H1 (cell line): ENCODE measurements around the gene NUBP2. TPM values are rescaled to one million over a fixed set of nuclear protein-coding genes. Genes with fewer than 3 reads are reported as not detected.

ENCODE experiments used
- CTCF ChIA-PET: fragments of 300-600 bp; sonication (Branson Sonifier 250); formaldehyde crosslinking; loops from one replicate; lab custom pipeline; 2021; ENCODE audit not compliant: partially characterized antibody; lab: Charles Lee
- POLR2A ChIA-PET: fragments of 300-600 bp; sonication (Branson Sonifier 250); formaldehyde crosslinking; loops from one replicate; lab custom pipeline; 2021; ENCODE audit warnings: inconsistent platforms; ENCODE audit not compliant: partially characterized antibody; lab: Charles Lee
- DNase-seq, 2 experiments: peaks; one replicate each; pipeline versions ENCODE4 v3.0.0 to v3.0.0-alpha.2; 2010 to 2022; ENCODE audit warnings: low spot score in 2 of 2, low read depth in 1 of 2, mixed read lengths in 1 of 2
- FAIRE-seq: peaks from 2 replicates; lab custom pipeline; 2011; peaks lifted over from hg19 to GRCh38; lab: Jason Lieb, UNC
- H2AFZ ChIP-seq: 2 replicates; pipeline ENCODE4 v1.8.1; 2012; ENCODE audit warnings: low read length, inconsistent platforms
- H2AK5ac ChIP-seq: 2 replicates; pipeline ENCODE4 v1.6.1; 2013; ENCODE audit warnings: low read depth, low read length
- H2BK120ac ChIP-seq: replicated peaks from 2 replicates; pipeline ENCODE3; 2013; ENCODE audit warnings: low read depth, low read length, inconsistent platforms
- H2BK12ac ChIP-seq: 2 replicates; pipeline ENCODE4 v1.6.1; 2013; ENCODE audit warnings: low read depth, low read length
- H2BK15ac ChIP-seq: 2 replicates; pipeline ENCODE4 v1.6.1; 2013; ENCODE audit warnings: low read length
- H2BK20ac ChIP-seq: 2 replicates; pipeline ENCODE4 v1.6.1; 2013; ENCODE audit warnings: low read length
- H2BK5ac ChIP-seq: 2 replicates; pipeline ENCODE4 v1.6.1; 2013; ENCODE audit warnings: low read depth, low read length
- H3K14ac ChIP-seq: 2 replicates; pipeline ENCODE4 v1.6.1; 2013; ENCODE audit warnings: inconsistent platforms; ENCODE audit not compliant: insufficient read length
- H3K18ac ChIP-seq: 2 replicates; pipeline ENCODE4 v1.6.1; 2013; ENCODE audit warnings: low read length; ENCODE audit errors: extremely low read depth
- H3K23ac ChIP-seq: 2 replicates; pipeline ENCODE4 v1.6.1; 2013; ENCODE audit warnings: inconsistent platforms; ENCODE audit not compliant: insufficient read length
- H3K23me2 ChIP-seq: 2 replicates; pipeline ENCODE4 v1.6.1; 2013; ENCODE audit warnings: low read depth, low read length
- H3K27ac ChIP-seq: 2 replicates; pipeline ENCODE4 v1.6.1; 2011; ENCODE audit warnings: low read depth, low read length, inconsistent platforms
- H3K27me3 ChIP-seq, 4 experiments: replicated peaks in 1 of 4; 1 replicate in 1 of 4; 2 replicates in 3 of 4; pipeline versions ENCODE4 v1.6.1 to v1.8.1; 2011 to 2013; ENCODE audit warnings: low read length in 3 of 4, mild to moderate bottlenecking in 3 of 4, inconsistent platforms in 2 of 4, mixed read lengths in 2 of 4, moderate library complexity in 1 of 4; ENCODE audit not compliant: control insufficient read depth in 3 of 4, insufficient read depth in 3 of 4; ENCODE audit errors: extremely low read depth in 1 of 4
- H3K36me3 ChIP-seq, 4 experiments: 2 replicates each; pipeline versions ENCODE4 v1.6.1 to v1.8.1; 2011 to 2013; ENCODE audit warnings: mild to moderate bottlenecking in 4 of 4, low read length in 3 of 4, moderate library complexity in 2 of 4, control low read depth in 1 of 4, inconsistent platforms in 1 of 4; ENCODE audit not compliant: insufficient read depth in 4 of 4, control insufficient read depth in 2 of 4
- H3K4ac ChIP-seq: replicated peaks from 2 replicates; pipeline ENCODE3; 2013; ENCODE audit warnings: low read length, low read depth, mixed read lengths, inconsistent platforms; ENCODE audit not compliant: insufficient read length
- H3K4me1 ChIP-seq, 4 experiments: replicated peaks in 1 of 4; 1 replicate in 1 of 4; 2 replicates in 3 of 4; pipeline versions ENCODE4 v1.6.1 to v1.8.1; 2011 to 2013; ENCODE audit warnings: low read length in 3 of 4, inconsistent platforms in 2 of 4, mixed read lengths in 1 of 4; ENCODE audit not compliant: insufficient read depth in 4 of 4, control insufficient read depth in 3 of 4
- H3K4me2 ChIP-seq, 2 experiments: 2 replicates each; pipeline versions ENCODE4 v1.6.1 to v1.8.1; 2011 to 2013; ENCODE audit warnings: low read depth in 2 of 2, low read length in 2 of 2, control low read depth in 1 of 2, inconsistent platforms in 1 of 2, mild to moderate bottlenecking in 1 of 2; ENCODE audit not compliant: insufficient read depth in 1 of 2
- H3K4me3 ChIP-seq, 4 experiments: fragments of 200-600, 300-600 bp in 1 of 4; sonication (generic), shearing (Covaris generic), sonication (Bioruptor Twin) in 1 of 4; 2 replicates each; pipeline versions ENCODE4 v1.5.1 to v1.8.1; 2011 to 2016; ENCODE audit warnings: low read length in 4 of 4, low read depth in 3 of 4, control low read depth in 2 of 4, inconsistent platforms in 2 of 4, mild to moderate bottlenecking in 2 of 4, mixed read lengths in 1 of 4, moderate library complexity in 1 of 4; ENCODE audit not compliant: insufficient read depth in 2 of 4; ENCODE audit errors: extremely low read depth in 1 of 4
- H3K56ac ChIP-seq: replicated peaks from 2 replicates; pipeline ENCODE3; 2013; ENCODE audit warnings: low read depth, mild to moderate bottlenecking, mixed read lengths, low read length, inconsistent platforms; ENCODE audit not compliant: insufficient read length
- H3K79me1 ChIP-seq: 2 replicates; pipeline ENCODE4 v1.6.1; 2013; ENCODE audit warnings: low read depth, low read length, control low read depth
- H3K79me2 ChIP-seq, 2 experiments: 2 replicates each; pipeline versions ENCODE4 v1.6.1 to v1.8.1; 2012 to 2013; ENCODE audit warnings: low read length in 2 of 2, mild to moderate bottlenecking in 2 of 2, inconsistent platforms in 1 of 2; ENCODE audit not compliant: insufficient read depth in 2 of 2, control insufficient read depth in 1 of 2
- H3K9ac ChIP-seq, 4 experiments: replicated peaks in 1 of 4; 1 replicate in 1 of 4; 2 replicates in 3 of 4; pipeline versions ENCODE4 v1.6.1 to v1.8.1; 2011 to 2013; ENCODE audit warnings: low read depth in 3 of 4, low read length in 3 of 4, control low read depth in 2 of 4, mild to moderate bottlenecking in 2 of 4, moderate library complexity in 2 of 4, inconsistent platforms in 1 of 4; ENCODE audit errors: extremely low read depth in 1 of 4
- H3K9me3 ChIP-seq, 2 experiments: 2 replicates each; pipeline versions ENCODE4 v1.6.1 to v1.8.1; 2012 to 2013; ENCODE audit warnings: mild to moderate bottlenecking in 2 of 2, moderate library complexity in 2 of 2, control low read depth in 1 of 2, inconsistent platforms in 1 of 2, low read depth in 1 of 2, low read length in 1 of 2, mixed read lengths in 1 of 2; ENCODE audit not compliant: insufficient read depth in 2 of 2
- H4K20me1 ChIP-seq, 2 experiments: replicated peaks in 1 of 2; 2 replicates each; pipeline versions ENCODE3 to v1.8.1; 2011 to 2013; ENCODE audit warnings: inconsistent platforms in 2 of 2, low read length in 2 of 2, mild to moderate bottlenecking in 1 of 2; ENCODE audit not compliant: insufficient read depth in 2 of 2, control insufficient read depth in 1 of 2
- H4K5ac ChIP-seq: 2 replicates; pipeline ENCODE4 v1.6.1; 2013; ENCODE audit warnings: low read length, low read depth, mixed read lengths, inconsistent platforms; ENCODE audit not compliant: insufficient read length
- H4K8ac ChIP-seq: 2 replicates; pipeline ENCODE4 v1.8.0; 2013; ENCODE audit warnings: mild to moderate bottlenecking, moderate library complexity, low read length, inconsistent platforms; ENCODE audit not compliant: insufficient read depth; ENCODE audit errors: extremely low read depth
- H4K91ac ChIP-seq: replicated peaks from 2 replicates; pipeline ENCODE3; 2013; ENCODE audit warnings: low read length, mixed read lengths, inconsistent platforms; ENCODE audit not compliant: insufficient read length
- CREB1 ChIP-seq: IDR thresholded peaks from 2 replicates; pipeline ENCODE4 v1.6.1; 2012; ENCODE audit warnings: inconsistent platforms
- POLR2A ChIP-seq, 2 experiments: IDR thresholded peaks; 1 replicate in 1 of 2; 2 replicates in 1 of 2; pipeline ENCODE4 v1.6.1; 2011; ENCODE audit warnings: low read depth in 2 of 2, low read length in 2 of 2, mild to moderate bottlenecking in 2 of 2; ENCODE audit errors: control extremely low read depth in 1 of 2
- WGBS, 2 experiments: shearing (Covaris generic) in 1 of 2; methylation state at CpG; one replicate each; pipeline versions ENCODE4 v1.1.6 to v1.1.7; 2013 to 2015; ENCODE audit warnings: low lambda C conversion rate in 2 of 2, mixed read lengths in 2 of 2, inconsistent platforms in 1 of 2, low coverage in 1 of 2, missing lambda C conversion rate in 1 of 2; ENCODE audit not compliant: insufficient replicate concordance in 2 of 2, insufficient coverage in 1 of 2, insufficient read length in 1 of 2; ENCODE audit errors: extremely low coverage in 1 of 2, missing lambda C conversion rate in 1 of 2; 5-methylcytosine and 5-hydroxymethylcytosine counted together
- polyA plus RNA-seq, 7 experiments: library from polyadenylated mRNA; depleted of rRNA in 3 of 7; stranded (reverse) in 5 of 7; unstranded in 2 of 7; fragments of >200 nt in 5 of 7; fragments of 200-250 nt in 2 of 7; gene quantifications; 1 replicate in 5 of 7; 2 replicates in 1 of 7; 4 replicates in 1 of 7; pipeline versions ENCODE4 v1.2.1 to v1.2.3, GENCODE V29; 2011 to 2013; ENCODE audit warnings: missing spikeins in 2 of 7, mixed read lengths in 2 of 7
- total RNA-seq: library from RNA; stranded (reverse); fragmentation: NEBNext Ultra II Directional; extraction: Animal tissue kit (Norgen Biotek cat#: 25700); gene quantifications from 2 replicates; pipeline ENCODE4 v1.2.1, GENCODE V29; 2021

NUBP2 gene
- total and polyA plus RNA-seq, 2 of the 8 experiments (the other 6 are each of a cell fraction or from before 2014, with no cell fraction given) = 70.3 to 96.9 TPM

DNA sequence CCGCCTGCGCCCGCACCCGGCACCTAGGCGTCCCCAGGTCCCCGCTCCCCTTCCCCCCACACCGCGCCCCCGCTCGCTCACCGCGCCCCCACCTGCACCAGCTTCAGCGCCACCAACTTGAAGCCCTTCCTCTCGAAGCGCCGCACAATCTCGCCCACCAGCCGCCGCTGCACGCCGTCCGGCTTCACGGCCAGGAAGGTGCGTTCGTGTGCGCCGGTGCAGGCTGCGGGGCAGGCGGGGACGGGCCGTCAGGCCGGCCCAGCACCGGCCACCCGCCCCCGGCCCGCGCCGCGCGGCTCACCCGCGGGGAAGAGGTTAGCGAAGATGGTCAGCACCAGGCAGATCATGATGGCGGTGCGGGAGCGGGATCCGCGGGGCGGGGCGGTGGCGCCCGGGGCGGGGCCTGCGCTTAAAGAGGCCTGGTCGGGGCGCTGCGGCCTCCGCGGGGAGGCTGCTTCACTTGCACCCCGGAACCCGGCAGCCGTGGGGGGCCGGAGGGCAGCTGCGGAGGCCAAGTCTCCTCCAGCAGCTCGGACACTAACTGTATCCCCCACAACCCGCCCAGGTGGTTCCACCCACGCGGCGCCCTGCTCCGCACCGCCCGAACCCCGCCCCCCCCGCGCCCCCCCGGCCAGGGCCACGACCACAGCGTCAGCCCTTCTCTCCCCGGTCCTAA is 11.4 kb upstream of the NUBP2 start, which contains the start of gene NME3:
Gene NME3 (minus strand): TSS at position 356 of the 676 bp plus-strand sequence. CDS start 9 bp downstream, at position 347.
- H3K9ac ChIP-seq = peak within 1 kb of the TSS; percentile 69 to 94 (median 89)
- no peak within 1 kb of the TSS for H2AFZ ChIP-seq
- FAIRE-seq = no peak
- TF ChIP-seq POLR2A (IDR thresholded peaks at IDR 0.05; ENCODE audit: control extremely low read depth in 1 of 2, low read depth in 2 of 2, low read length in 2 of 2) (peak in 1 of 2 experiments; percentile 61; a peak in 2 of 3 replicates), CREB1 (peak; percentile 13; the same call in 1 of the 2 replicates)

More for the DNA sequence above, 11.4 kb upstream of the NUBP2 start, which contains the start of gene NME3:
- peak within 1 kb of the TSS; percentile 90 for H3K18ac ChIP-seq
- peaks cover 4% of the 10 kb centered on the region for H3K79me1 ChIP-seq
- peak within 1 kb of the TSS; percentile 81 for H4K5ac ChIP-seq
- DNase-seq = peak in 1 of 2 experiments; percentile 90
- no peak within 1 kb of the TSS for H3K23ac ChIP-seq
- H3K4ac ChIP-seq = peak within 1 kb of the TSS; percentile 90
- peaks cover 0 to 15% of the 10 kb centered on the region in 2 experiments; a peak in 1 of 4 replicates for H3K79me2 ChIP-seq
- peaks cover 3 to 36% (median 6%) of the 10 kb centered on the region in 4 experiments; a peak in 4 of 8 replicates for H3K36me3 ChIP-seq
- peak within 1 kb of the TSS; percentile 62 for H3K27ac ChIP-seq
- H4K20me1 ChIP-seq = peaks cover 0 to 18% of the 10 kb centered on the region in 2 experiments
- CTCF ChIA-PET = interaction anchor here (1.2 to 2.2 kb wide), 2 partner anchors 11 to 12 kb away, joined by 3 to 8 read pairs; partner anchors contain the start of genes NUBP2 and SPSB3
- H2BK20ac ChIP-seq = no peak within 1 kb of the TSS
- 1% methylated on average over 37 of the region's 79 CpGs; no CpG with 5 or more reads in 1 of the 2 experiments for WGBS, 2 experiments
- peaks cover 0 to 12% (median 10%) of the 10 kb centered on the region in 4 experiments; a peak in 5 of 7 replicates for H3K4me1 ChIP-seq
- H4K8ac ChIP-seq = peak within 1 kb of the TSS; percentile 94
- H3K56ac ChIP-seq = peak within 1 kb of the TSS; percentile 73
- no peak within 1 kb of the TSS for H2BK120ac ChIP-seq
- H3K27me3 ChIP-seq = no peaks in the 10 kb centered on the region
- peak within 1 kb of the TSS; percentile 88 for H2BK5ac ChIP-seq
- POLR2A ChIA-PET = interaction anchor here (0.6 to 13.5 kb wide), 31 partner anchors 8 to 351 kb away, joined by 3 to 246 read pairs (median 5); partner anchors contain the start of genes FAHD1, HAGH, IGFALS and JPT2
- H2BK15ac ChIP-seq = peak within 1 kb of the TSS; percentile 72; the same call in 1 of the 2 replicates
- no peaks in the 10 kb centered on the region for H3K9me3 ChIP-seq
- H3K23me2 ChIP-seq = peaks cover 17% of the 10 kb centered on the region
- H3K4me2 ChIP-seq = peak within 1 kb of the TSS; percentile 71 to 92
- H4K91ac ChIP-seq = peak within 1 kb of the TSS; percentile 93
- H3K4me3 ChIP-seq = peak within 1 kb of the TSS; percentile 82 to 91 (median 82)
- H3K14ac ChIP-seq = no peak within 1 kb of the TSS
- peak within 1 kb of the TSS; percentile 4; the same call in 1 of the 2 replicates for H2BK12ac ChIP-seq
- H2AK5ac ChIP-seq = no peak within 1 kb of the TSS; the same call in 1 of the 2 replicates
